Measurements from ENCODE around the gene GLRX2. TPM values are rescaled to one million over a fixed set of nuclear protein-coding genes. Genes with fewer than 3 reads are reported as not detected.

The GLRX2 gene
- total and polyA plus RNA-seq, 12 donors: 3.0 to 59.8 (median 25.0) TPM

DNA sequence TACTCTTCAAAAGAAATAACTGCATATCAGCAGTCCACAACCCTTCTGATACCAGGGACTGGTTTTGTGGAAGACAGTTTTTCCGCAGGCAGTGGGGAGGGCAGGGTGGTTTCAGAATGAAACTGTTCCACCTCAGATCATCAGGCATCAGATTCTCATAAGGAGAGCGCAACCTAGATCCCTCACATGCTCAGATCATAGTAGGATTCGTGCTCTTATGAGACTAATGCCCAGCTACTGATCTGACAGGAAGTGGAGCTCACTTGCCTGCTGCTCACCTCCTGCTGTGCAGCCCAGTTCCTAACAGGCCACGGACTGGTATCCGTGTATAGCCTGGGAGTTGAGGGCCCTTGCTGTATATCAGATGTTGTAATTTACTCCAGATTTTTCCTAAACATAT, 34.3 kb downstream of the GLRX2 start:
- TF ChIP-seq POLR2A (IDR thresholded peaks at IDR 0.05) (no peak), CTCF (IDR thresholded peaks at IDR 0.05) (no peak)
- Histone ChIP-seq H3K36me3 (replicated peaks in 1 of 2) (no peaks in the 10 kb centered on the region), H3K4me3 (no peak overlapping the region), H3K27me3 (no peaks in the 10 kb centered on the region), H3K4me1 (replicated peaks in 1 of 2) (peaks cover 9 to 15% of the 10 kb centered on the region in 2 donors), H3K27ac (no peak overlapping the region), H3K9me3 (replicated peaks in 1 of 3) (no peaks in the 10 kb centered on the region)
- no peak for DNase-seq
- 66 to 75% (median 69%) methylated on average over 5 of the region's 5 CpGs for WGBS, 4 donors
- intact Hi-C loops (cut with DNase I): no loop called here

DNA sequence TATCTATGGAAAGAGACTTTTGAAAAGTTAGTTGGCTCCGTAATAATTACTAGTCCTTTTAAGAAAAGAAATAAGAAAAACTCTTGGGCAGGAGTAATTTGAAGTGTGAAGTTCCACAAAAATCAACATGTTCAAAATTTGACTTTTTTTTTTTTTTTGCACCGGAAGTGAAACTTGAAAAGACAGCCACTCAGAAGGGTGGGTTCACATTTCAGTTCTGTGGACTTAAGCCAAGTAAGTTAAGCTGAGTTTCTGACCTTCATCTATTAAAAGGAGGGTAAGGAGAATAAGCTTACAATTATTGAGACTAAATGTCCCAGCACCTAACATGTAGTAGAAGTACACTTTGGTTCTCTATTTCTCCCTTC, 34.8 kb downstream of the GLRX2 start:
- Histone ChIP-seq H3K27ac (no peak overlapping the region), H3K9me3 (replicated peaks in 1 of 3) (no peaks in the 10 kb centered on the region), H3K27me3 (no peaks in the 10 kb centered on the region), H3K4me3 (no peak overlapping the region), H3K4me1 (replicated peaks in 1 of 2) (peaks cover 9 to 15% of the 10 kb centered on the region in 2 donors), H3K36me3 (replicated peaks in 1 of 2) (no peaks in the 10 kb centered on the region)
- WGBS, 4 donors: 59 to 68% (median 65%) methylated on average over 2 of the region's 2 CpGs
- no peak for DNase-seq
- no peak for TF ChIP-seq POLR2A (IDR thresholded peaks at IDR 0.05)
- TF ChIP-seq CTCF (IDR thresholded peaks at IDR 0.05): no peak
- intact Hi-C loops (cut with DNase I): no loop called here

DNA sequence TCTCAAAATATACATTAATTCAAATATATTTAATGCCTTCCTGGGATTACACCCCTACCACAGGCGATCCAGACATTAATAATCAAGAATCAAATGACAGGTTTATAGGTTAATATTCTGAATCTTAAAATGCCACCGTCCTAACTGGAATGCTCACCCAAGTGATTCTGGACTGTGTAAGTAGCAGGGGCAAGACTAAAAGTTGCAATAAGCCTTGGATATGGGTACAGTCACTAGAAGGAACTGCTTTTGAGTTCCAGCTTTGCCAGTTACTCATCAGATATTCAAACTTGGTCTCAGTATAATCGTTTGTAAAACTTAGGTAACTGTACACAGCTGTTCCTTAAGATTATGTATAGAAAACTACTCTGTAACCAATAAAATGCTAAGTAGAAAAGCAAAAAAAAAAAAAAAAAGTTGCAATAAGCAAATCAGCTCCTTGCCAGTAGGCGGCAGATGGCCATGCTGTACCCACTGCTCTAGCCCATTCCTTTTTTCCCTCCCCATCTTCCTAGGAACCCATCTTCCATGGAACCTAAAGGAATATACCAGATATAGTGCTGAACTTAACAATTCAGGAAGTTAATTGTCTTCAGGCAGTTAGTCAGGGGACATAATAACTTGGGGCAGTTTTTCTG, 35.3 kb downstream of the GLRX2 start:
- Histone ChIP-seq H3K4me3 (no peak overlapping the region), H3K27ac (no peak overlapping the region), H3K27me3 (no peaks in the 10 kb centered on the region), H3K36me3 (replicated peaks in 1 of 2) (no peaks in the 10 kb centered on the region), H3K4me1 (replicated peaks in 1 of 2) (peaks cover 9 to 17% of the 10 kb centered on the region in 2 donors), H3K9me3 (replicated peaks in 1 of 3) (no peaks in the 10 kb centered on the region)
- DNase-seq: no peak
- WGBS, 4 donors: 79 to 92% (median 89%) methylated on average over 4 of the region's 4 CpGs
- intact Hi-C loops (cut with DNase I): loop anchor here in 1 of 2 donors (10.0 kb wide), 1 partner anchor 45 kb away; no protein-coding TSS in a partner anchor
- no peak for TF ChIP-seq CTCF (IDR thresholded peaks at IDR 0.05)
- no peak for TF ChIP-seq POLR2A (IDR thresholded peaks at IDR 0.05)

DNA sequence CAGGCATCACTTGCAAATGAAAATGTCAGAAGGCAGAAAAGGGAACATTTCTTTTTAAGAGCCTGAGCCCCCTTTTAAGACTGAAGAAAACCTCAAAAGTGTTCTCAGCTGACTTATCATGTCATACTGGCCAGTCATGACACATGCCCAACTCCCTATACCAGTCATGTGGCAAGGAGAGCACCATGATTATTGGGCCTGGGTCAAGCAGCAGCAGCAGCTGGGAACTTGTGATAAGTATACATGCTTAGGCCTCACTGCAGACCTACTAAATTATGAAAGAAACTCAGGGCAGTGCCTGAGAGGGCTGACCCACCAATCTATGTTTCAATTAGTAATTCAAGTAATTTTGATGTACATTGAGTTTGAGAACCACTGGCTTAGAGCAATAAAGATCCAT, 37.2 kb downstream of the GLRX2 start:
- H3K27ac ChIP-seq: no peak overlapping the region
- no peak overlapping the region for H3K4me3 ChIP-seq
- H3K36me3 ChIP-seq (replicated peaks in 1 of 2): no peaks in the 10 kb centered on the region
- intact Hi-C loops (cut with DNase I): loop anchor here in 1 of 2 donors (10.0 kb wide), 1 partner anchor 47 kb away; no protein-coding TSS in a partner anchor
- no peak for DNase-seq
- TF ChIP-seq CTCF (IDR thresholded peaks at IDR 0.05) (no peak), POLR2A (IDR thresholded peaks at IDR 0.05) (no peak)
- peaks cover 9 to 26% of the 10 kb centered on the region in 2 donors for H3K4me1 ChIP-seq (replicated peaks in 1 of 2)
- H3K9me3 ChIP-seq (replicated peaks in 1 of 3): no peaks in the 10 kb centered on the region
- no peaks in the 10 kb centered on the region for H3K27me3 ChIP-seq
